Stimulated activated CD8-positive, alpha-beta memory T cell treated with anti-CD3 and anti-CD28 coated beads, Interleukin-12 subunit alpha, Interleukin-12 subunit beta, amount 100 ng/mL, for 4 hours (primary cell): ENCODE data around the gene MRGPRX3.

Experiments
- DNase-seq: peaks from one replicate; pipeline ENCODE4 v3.0.0-alpha.2; 2020; ENCODE audit warnings: low read depth

The MRGPRX3 gene

GRCh38 chr11:18168372-18168771, 36.0 kb downstream of the MRGPRX3 start:
- no peak for DNase-seq

GRCh38 chr11:18171377-18172000, 39.1 kb downstream of the MRGPRX3 start:
- no peak for DNase-seq

GRCh38 chr11:18172666-18173065, 40.3 kb downstream of the MRGPRX3 start, which contains the start of gene MRGPRX4:
Gene MRGPRX4, plus strand, starts transcription at chr11:18172837. Its CDS starts 420 bp downstream, at chr11:18173257.
- DNase-seq = no peak

GRCh38 chr11:18173225-18173866, 41.0 kb downstream of the MRGPRX3 start:
- no peak for DNase-seq
